H9 (cell line): ENCODE data around the gene ABCB8. TPM values are rescaled to one million over a fixed set of nuclear protein-coding genes. Genes with fewer than 3 reads are reported as not detected.
A peak's percentile ranks its signal among the peaks of the same experiment; 100 is the strongest.

ENCODE experiments used
- DNase-seq: peaks from one replicate; pipeline ENCODE4 v3.0.0-alpha.2; 2017
- H2AFZ ChIP-seq: one replicate; pipeline ENCODE4 v1.6.1; 2013; ENCODE audit warnings: mild to moderate bottlenecking, low read length, control low read depth, moderate library complexity
- H2AK5ac ChIP-seq: 2 replicates; pipeline ENCODE4 v1.6.1; 2013; ENCODE audit warnings: low read length, control low read depth, mixed read lengths; ENCODE audit not compliant: insufficient read length
- H2BK120ac ChIP-seq: one replicate; pipeline ENCODE4 v1.6.1; 2013; ENCODE audit warnings: low read depth, mild to moderate bottlenecking, low read length, control low read depth, inconsistent platforms; ENCODE audit not compliant: poor library complexity, severe bottlenecking
- H2BK12ac ChIP-seq: 2 replicates; pipeline ENCODE4 v1.6.1; 2013; ENCODE audit warnings: low read length, control low read depth, mixed read lengths, low read depth; ENCODE audit not compliant: insufficient read length
- H2BK15ac ChIP-seq: 2 replicates; pipeline ENCODE4 v1.6.1; 2013; ENCODE audit warnings: low read depth, low read length, control low read depth
- H2BK20ac ChIP-seq: one replicate; pipeline ENCODE4 v1.6.1; 2013; ENCODE audit warnings: low read depth, mild to moderate bottlenecking, low read length, control low read depth, inconsistent platforms; ENCODE audit not compliant: poor library complexity, severe bottlenecking
- H2BK5ac ChIP-seq: 2 replicates; pipeline ENCODE4 v1.6.1; 2013; ENCODE audit warnings: low read length, control low read depth, mixed read lengths; ENCODE audit not compliant: insufficient read length
- H3K14ac ChIP-seq: 2 replicates; pipeline ENCODE4 v1.6.1; 2013; ENCODE audit warnings: low read length, control low read depth; ENCODE audit not compliant: insufficient read depth
- H3K18ac ChIP-seq: 2 replicates; pipeline ENCODE4 v1.6.1; 2013; ENCODE audit warnings: low read depth, mild to moderate bottlenecking, mixed read lengths, low read length, control low read depth; ENCODE audit not compliant: insufficient read length
- H3K23ac ChIP-seq: 2 replicates; pipeline ENCODE4 v1.6.1; 2013; ENCODE audit warnings: low read length, control low read depth, mixed read lengths, low read depth; ENCODE audit not compliant: insufficient read length
- H3K23me2 ChIP-seq: 2 replicates; pipeline ENCODE4 v1.6.1; 2013; ENCODE audit warnings: low read depth, mild to moderate bottlenecking, mixed read lengths, low read length, control low read depth; ENCODE audit not compliant: insufficient read length, poor library complexity, severe bottlenecking
- H3K27ac ChIP-seq: 2 replicates; pipeline ENCODE4 v1.5.1; 2013; ENCODE audit warnings: low read length, control low read depth, mixed read lengths, low read depth; ENCODE audit not compliant: insufficient read length
- H3K27me3 ChIP-seq: 2 replicates; pipeline ENCODE4 v1.6.1; 2013; ENCODE audit warnings: low read length, control low read depth, inconsistent platforms; ENCODE audit not compliant: insufficient read depth
- H3K4ac ChIP-seq: 2 replicates; pipeline ENCODE4 v1.6.1; 2013; ENCODE audit warnings: low read depth, mild to moderate bottlenecking, control low read depth, inconsistent platforms, low read length, moderate library complexity
- H3K4me1 ChIP-seq: 2 replicates; pipeline ENCODE4 v1.6.1; 2013; ENCODE audit warnings: low read length, control low read depth, inconsistent platforms; ENCODE audit not compliant: insufficient read depth
- H3K4me2 ChIP-seq: 2 replicates; pipeline ENCODE4 v1.6.1; 2013; ENCODE audit warnings: low read length, control low read depth, mixed read lengths; ENCODE audit not compliant: insufficient read length, insufficient read depth
- H3K56ac ChIP-seq: 2 replicates; pipeline ENCODE4 v1.6.1; 2013; ENCODE audit warnings: low read depth, mild to moderate bottlenecking, mixed read lengths, low read length, control low read depth; ENCODE audit not compliant: insufficient read length
- H3K79me1 ChIP-seq: 2 replicates; pipeline ENCODE4 v1.6.1; 2013; ENCODE audit warnings: low read depth, mild to moderate bottlenecking, moderate library complexity, low read length, control low read depth, inconsistent platforms; ENCODE audit not compliant: insufficient read depth, poor library complexity, severe bottlenecking
- H3K79me2 ChIP-seq: 2 replicates; pipeline ENCODE4 v1.6.1; 2013; ENCODE audit warnings: low read length, control low read depth, inconsistent platforms; ENCODE audit not compliant: insufficient read depth
- H3K9ac ChIP-seq: 2 replicates; pipeline ENCODE4 v1.6.1; 2013; ENCODE audit warnings: low read length, control low read depth, mixed read lengths; ENCODE audit not compliant: insufficient read length; ENCODE audit errors: extremely low read depth
- H3K9me3 ChIP-seq: one replicate; pipeline ENCODE4 v1.6.1; 2013; ENCODE audit warnings: low read depth, low read length, inconsistent platforms; ENCODE audit not compliant: control insufficient read depth
- H3T11ph ChIP-seq: one replicate; pipeline ENCODE4 v1.6.1; 2013; ENCODE audit warnings: mild to moderate bottlenecking, low read length, control low read depth, inconsistent platforms
- H4K20me1 ChIP-seq: one replicate; pipeline ENCODE4 v1.6.1; 2013; ENCODE audit not compliant: control insufficient read depth, insufficient read length, insufficient read depth
- H4K5ac ChIP-seq: 2 replicates; pipeline ENCODE4 v1.6.1; 2013; ENCODE audit warnings: low read depth, mild to moderate bottlenecking, mixed read lengths, low read length, control low read depth; ENCODE audit not compliant: insufficient read length
- H4K8ac ChIP-seq: replicated peaks from 2 replicates; pipeline ENCODE4 v1.6.1; 2013; ENCODE audit warnings: low read length, control low read depth, mixed read lengths, low read depth; ENCODE audit not compliant: insufficient read length
- H4K91ac ChIP-seq: 2 replicates; pipeline ENCODE4 v1.6.1; 2013; ENCODE audit warnings: low read depth, mild to moderate bottlenecking, moderate library complexity, mixed read lengths, low read length, control low read depth; ENCODE audit not compliant: insufficient read length
- H3K27ac Mint-ChIP-seq, 3 experiments: 2 replicates in 2 of 3; 3 replicates in 1 of 3; pipeline ENCODE4 v1.8.0; 2020 to 2021; ENCODE audit warnings: mixed read lengths in 3 of 3, mild to moderate bottlenecking in 1 of 3, moderate library complexity in 1 of 3
- H3K27me3 Mint-ChIP-seq: 2 replicates; pipeline ENCODE4 v1.8.0; 2021; ENCODE audit warnings: low read depth, mild to moderate bottlenecking, moderate library complexity, mixed read lengths
- H3K36me3 Mint-ChIP-seq, 3 experiments: 2 replicates in 2 of 3; 3 replicates in 1 of 3; pipeline ENCODE4 v1.8.0; 2020 to 2021; ENCODE audit warnings: low read depth in 3 of 3, mixed read lengths in 3 of 3; ENCODE audit not compliant: insufficient read depth in 1 of 3
- H3K4me1 Mint-ChIP-seq, 2 experiments: 2 replicates each; pipeline ENCODE4 v1.8.0; 2020; ENCODE audit warnings: mixed read lengths in 2 of 2
- H3K4me3 Mint-ChIP-seq, 2 experiments: 2 replicates in 1 of 2; 3 replicates in 1 of 2; pipeline ENCODE4 v1.8.0; 2020 to 2021; ENCODE audit warnings: mild to moderate bottlenecking in 2 of 2, mixed read lengths in 2 of 2, moderate library complexity in 1 of 2
- H3K9me3 Mint-ChIP-seq, 2 experiments: 2 replicates in 1 of 2; 3 replicates in 1 of 2; pipeline ENCODE4 v1.8.0; 2020; ENCODE audit warnings: mild to moderate bottlenecking in 2 of 2, mixed read lengths in 2 of 2, moderate library complexity in 1 of 2
- WGBS: extraction: QIAGEN DNeasy Blood & Tissue Kit; methylation state at CpG from one replicate; pipeline ENCODE4 v1.1.7; 2013; ENCODE audit warnings: missing lambda C conversion rate, low lambda C conversion rate, mixed read lengths; ENCODE audit not compliant: insufficient read length; ENCODE audit errors: extremely low coverage; 5-methylcytosine and 5-hydroxymethylcytosine counted together
- total RNA-seq: library from RNA; stranded (reverse); gene quantifications from 2 replicates; pipeline ENCODE4 v1.2.1, GENCODE V29; 2021
- TF ChIP-seq, protein P1 (sequence below): fragments of 200-600 bp; sonication (generic); conservative IDR thresholded peaks from 3 replicates; pipeline ENCODE4 v1.8.0; 2021; ENCODE audit warnings: antibody characterized with exemption, mild to moderate bottlenecking

Gene ABCB8
- total RNA-seq, 1 experiment from 2014 or later = 22.1 TPM

DNA sequence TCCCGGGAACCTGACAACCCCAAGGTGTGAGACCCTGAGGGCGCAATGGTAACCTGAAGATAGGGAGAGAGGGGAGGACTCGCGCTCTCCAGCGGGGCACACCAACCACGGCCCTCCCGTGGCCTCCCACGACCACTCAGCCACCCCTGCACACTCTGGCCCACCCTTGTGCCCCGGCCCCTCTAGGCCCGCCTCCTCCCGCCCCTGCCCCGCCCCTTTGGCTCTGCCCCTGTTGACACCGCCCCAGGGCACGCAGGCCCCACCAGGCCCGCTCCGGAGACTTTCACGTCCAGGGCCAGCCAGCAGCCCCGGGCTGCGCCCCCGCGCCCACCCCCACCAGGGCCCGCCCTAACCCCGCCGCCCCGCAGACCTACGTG, 14.9 kb upstream of the ABCB8 start:
- peaks cover 7% of the 10 kb centered on the region for H3K23me2 ChIP-seq
- H4K91ac ChIP-seq = no peak overlapping the region
- no peak overlapping the region for H4K5ac ChIP-seq
- H2AFZ ChIP-seq = no peak overlapping the region
- no peaks in the 10 kb centered on the region for H4K20me1 ChIP-seq
- Mint-ChIP-seq H3K27me3 (peaks cover 59% of the 10 kb centered on the region), H3K36me3 (peaks cover 4 to 6% (median 6%) of the 10 kb centered on the region in 3 experiments; a peak in 6 of 7 replicates), H3K4me3 (peak overlapping the region; percentile 63 to 74), H3K27ac (no peak overlapping the region), H3K9me3 (peaks cover 0 to 2% of the 10 kb centered on the region in 2 experiments; a peak in 2 of 5 replicates), H3K4me1 (peaks cover 27 to 53% of the 10 kb centered on the region in 2 experiments)
- H3K4me2 ChIP-seq = peak overlapping the region; percentile 25
- WGBS = no CpG with 5 or more reads among the region's 26 CpGs
- no peak overlapping the region for H2BK120ac ChIP-seq
- peaks cover 4% of the 10 kb centered on the region; the same call in 1 of the 2 replicates for H3K4me1 ChIP-seq
- no peak overlapping the region for H2BK15ac ChIP-seq
- no peak overlapping the region for H4K8ac ChIP-seq
- no peak overlapping the region for H3K27ac ChIP-seq
- no peak overlapping the region for H2BK5ac ChIP-seq
- no peak overlapping the region for H2BK20ac ChIP-seq
- no peaks in the 10 kb centered on the region for H3K9me3 ChIP-seq
- no peak overlapping the region for H3T11ph ChIP-seq
- H3K79me1 ChIP-seq = no peaks in the 10 kb centered on the region
- no peak overlapping the region for H3K23ac ChIP-seq
- H3K18ac ChIP-seq = peak overlapping the region; percentile 60
- H2BK12ac ChIP-seq = no peak overlapping the region
- TF ChIP-seq, protein P1, sequence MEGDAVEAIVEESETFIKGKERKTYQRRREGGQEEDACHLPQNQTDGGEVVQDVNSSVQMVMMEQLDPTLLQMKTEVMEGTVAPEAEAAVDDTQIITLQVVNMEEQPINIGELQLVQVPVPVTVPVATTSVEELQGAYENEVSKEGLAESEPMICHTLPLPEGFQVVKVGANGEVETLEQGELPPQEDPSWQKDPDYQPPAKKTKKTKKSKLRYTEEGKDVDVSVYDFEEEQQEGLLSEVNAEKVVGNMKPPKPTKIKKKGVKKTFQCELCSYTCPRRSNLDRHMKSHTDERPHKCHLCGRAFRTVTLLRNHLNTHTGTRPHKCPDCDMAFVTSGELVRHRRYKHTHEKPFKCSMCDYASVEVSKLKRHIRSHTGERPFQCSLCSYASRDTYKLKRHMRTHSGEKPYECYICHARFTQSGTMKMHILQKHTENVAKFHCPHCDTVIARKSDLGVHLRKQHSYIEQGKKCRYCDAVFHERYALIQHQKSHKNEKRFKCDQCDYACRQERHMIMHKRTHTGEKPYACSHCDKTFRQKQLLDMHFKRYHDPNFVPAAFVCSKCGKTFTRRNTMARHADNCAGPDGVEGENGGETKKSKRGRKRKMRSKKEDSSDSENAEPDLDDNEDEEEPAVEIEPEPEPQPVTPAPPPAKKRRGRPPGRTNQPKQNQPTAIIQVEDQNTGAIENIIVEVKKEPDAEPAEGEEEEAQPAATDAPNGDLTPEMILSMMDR = no peak
- H3K4ac ChIP-seq = no peak overlapping the region
- H3K14ac ChIP-seq = peak overlapping the region; percentile 80
- H3K9ac ChIP-seq = no peak overlapping the region
- H3K27me3 ChIP-seq = no peaks in the 10 kb centered on the region; the same call in 1 of the 2 replicates
- DNase-seq = peak; percentile 43
- H3K79me2 ChIP-seq = no peaks in the 10 kb centered on the region
- no peak overlapping the region for H2AK5ac ChIP-seq
- H3K56ac ChIP-seq = no peak overlapping the region
